HL-60 (cell line): ENCODE data around the gene PDXP.
"Not testable (repeated sequence)": the region's sequence is repeated elsewhere in the genome, so short reads cannot be mapped to it uniquely, and the experiment has no call there.

ENCODE experiments used
- DNase-seq, 2 experiments: peaks; one replicate each; pipeline ENCODE4 v3.0.0-alpha.2; 2010 to 2020; ENCODE audit warnings: low read depth in 1 of 2, low spot score in 1 of 2
- H3K27ac ChIP-seq: fragments of 250-450 bp; sonication (Bioruptor Pico); replicated peaks from 2 replicates; pipeline ENCODE4 v1.5.1; 2020; ENCODE audit warnings: mild to moderate bottlenecking, moderate library complexity
- H3K27me3 ChIP-seq: fragments of 250-450 bp; sonication (Bioruptor Pico); 2 replicates; pipeline ENCODE4 v1.5.1; 2021; ENCODE audit warnings: mild to moderate bottlenecking, moderate library complexity; ENCODE audit not compliant: insufficient read depth, poor library complexity, severe bottlenecking
- H3K4me3 ChIP-seq: replicated peaks from 2 replicates; pipeline ENCODE4 v1.5.1; 2011; ENCODE audit warnings: mild to moderate bottlenecking, control low read depth, low read length; ENCODE audit not compliant: insufficient read depth
- CTCF ChIP-seq: IDR thresholded peaks from one replicate; pipeline ENCODE4 v1.5.1; 2011; ENCODE audit warnings: low read length, control low read depth, inconsistent platforms; ENCODE audit not compliant: insufficient read depth
- GABPA ChIP-seq: IDR thresholded peaks from 2 replicates; pipeline ENCODE4 v1.6.1; 2012; ENCODE audit warnings: low read depth
- POLR2AphosphoS5 ChIP-seq: IDR thresholded peaks from 2 replicates; pipeline ENCODE4 v1.6.1; 2012; ENCODE audit warnings: low read depth
- REST ChIP-seq: IDR thresholded peaks from 2 replicates; pipeline ENCODE4 v1.6.1; 2012; ENCODE audit warnings: low read depth; ENCODE audit not compliant: insufficient replicate concordance
- SPI1 ChIP-seq: IDR thresholded peaks from 2 replicates; pipeline ENCODE4 v1.6.1; 2012; ENCODE audit warnings: low read depth, mild to moderate bottlenecking, borderline replicate concordance
- long read RNA-seq: library from polyadenylated mRNA; unstranded; transcript quantifications from one replicate; pipeline ENCODE4 v2.0.0, GENCODE V29; 2020

PDXP gene
- long read RNA-seq, partial matches to known transcripts: 0 of 2 reads
- long read RNA-seq, other reads (novel, unspliced or antisense): 0 of 2 reads

GRCh38 chr22:37658133-37659065 lies at the start of gene PDXP:
PDXP (plus strand) TSS chr22:37658723; CDS start chr22:37658783, 60 bp downstream.
- TF ChIP-seq SPI1 (no peak), REST (no peak), CTCF (no peak), POLR2AphosphoS5 (no peak), GABPA (no peak)
- no peaks in the 10 kb centered on the region for H3K27me3 ChIP-seq
- H3K27ac ChIP-seq: peak within 1 kb of the TSS; percentile 62
- peak within 1 kb of the TSS; percentile 92 for H3K4me3 ChIP-seq
- DNase-seq: peak; percentile 100

GRCh38 chr22:37609240-37610152 lies 49.0 kb upstream of the PDXP start:
- Histone ChIP-seq H3K4me3 (peak overlapping the region; percentile 94), H3K27ac (peak overlapping the region; percentile 93), H3K27me3 (no peaks in the 10 kb centered on the region)
- no peak for DNase-seq
- TF ChIP-seq CTCF (no peak), GABPA (no peak), SPI1 (no peak), POLR2AphosphoS5 (no peak), REST (no peak)

- Histone ChIP-seq H3K27ac (peak overlapping the region; percentile 93), H3K4me3 (peak overlapping the region; percentile 94)
- DNase-seq, H3K27me3 ChIP-seq: not testable (repeated sequence)
Measured at GRCh38 chr22:37610153-37610475, 48.4 kb upstream of the PDXP start.

- Histone ChIP-seq H3K27ac (peak overlapping the region; percentile 93), H3K4me3 (no peak overlapping the region; the same call in 1 of the 2 replicates), H3K27me3 (no peaks in the 10 kb centered on the region)
- TF ChIP-seq POLR2AphosphoS5: no peak
- peak; percentile 75 for TF ChIP-seq SPI1
- DNase-seq: peak; percentile 60 to 63
Measured at GRCh38 chr22:37610480-37611129, 47.9 kb upstream of the PDXP start.
